ENCODE results near the gene MPRIP.

The MPRIP gene

GRCh38 chr17:17200311-17200710, 158.1 kb downstream of the MPRIP start:
- no peak for TF ChIP-seq CSRNP3 (CRISPR knock-in tag; IDR thresholded peaks at IDR 0.05)
- ATAC-seq = no peak

- TF ChIP-seq ZNF70 (CRISPR knock-in tag; IDR thresholded peaks at IDR 0.05) (no peak), CSDC2 (CRISPR knock-in tag; IDR thresholded peaks at IDR 0.05) (no peak), ZFP30 (CRISPR knock-in tag; IDR thresholded peaks at IDR 0.05) (no peak)
- no peak for ATAC-seq
Measured at GRCh38 chr17:17200831-17201230, 158.6 kb downstream of the MPRIP start.

- ATAC-seq = no peak
- TF ChIP-seq SNAI2 (CRISPR knock-in tag; IDR thresholded peaks at IDR 0.05) (no peak), CSDC2 (CRISPR knock-in tag; IDR thresholded peaks at IDR 0.05) (no peak), PATZ1 (CRISPR knock-in tag; IDR thresholded peaks at IDR 0.05; ENCODE audit: borderline replicate concordance) (no peak), ESRRG (CRISPR knock-in tag; IDR thresholded peaks at IDR 0.05) (no peak)
Measured at GRCh38 chr17:17201271-17201670, 159.0 kb downstream of the MPRIP start.

- ATAC-seq = no peak
Measured at GRCh38 chr17:17201907-17202306, 159.7 kb downstream of the MPRIP start.

More at GRCh38 chr17:17201907-17202306, 159.7 kb downstream of the MPRIP start:
- TF ChIP-seq OSR1 (CRISPR knock-in tag; IDR thresholded peaks at IDR 0.05) (no peak), ZC3H10 (CRISPR knock-in tag; IDR thresholded peaks at IDR 0.05) (no peak), TOX (CRISPR knock-in tag; IDR thresholded peaks at IDR 0.05; ENCODE audit: borderline replicate concordance) (no peak), CSRNP3 (CRISPR knock-in tag; IDR thresholded peaks at IDR 0.05) (no peak), TSHZ2 (CRISPR knock-in tag; IDR thresholded peaks at IDR 0.05) (no peak), ISL1 (CRISPR knock-in tag; IDR thresholded peaks at IDR 0.05) (no peak), POU6F1 (CRISPR knock-in tag; IDR thresholded peaks at IDR 0.05; ENCODE audit: borderline replicate concordance, low read depth) (no peak), ZNF565 (CRISPR knock-in tag; conservative IDR thresholded peaks at IDR 0.05; ENCODE audit: low read depth) (no peak), ZFP30 (CRISPR knock-in tag; IDR thresholded peaks at IDR 0.05) (no peak), PPARA (CRISPR knock-in tag; IDR thresholded peaks at IDR 0.05; ENCODE audit: borderline replicate concordance) (no peak), ZNF8 (CRISPR knock-in tag; IDR thresholded peaks at IDR 0.05) (no peak), BACH2 (CRISPR knock-in tag; IDR thresholded peaks at IDR 0.05; ENCODE audit: borderline replicate concordance) (no peak), ARNTL (CRISPR knock-in tag; IDR thresholded peaks at IDR 0.05; ENCODE audit: borderline replicate concordance, low read depth) (no peak), CSDC2 (CRISPR knock-in tag; IDR thresholded peaks at IDR 0.05) (no peak), ESRRG (CRISPR knock-in tag; IDR thresholded peaks at IDR 0.05) (no peak), ZNF70 (CRISPR knock-in tag; IDR thresholded peaks at IDR 0.05) (no peak), TCF4 (CRISPR knock-in tag; IDR thresholded peaks at IDR 0.05; ENCODE audit: borderline replicate concordance) (no peak), CREB5 (CRISPR knock-in tag; IDR thresholded peaks at IDR 0.05; ENCODE audit: low read depth) (no peak)

Measured in SK-N-SH treated with all-trans-retinoic acid at 6 μM for 48 hours (cell line).